Activated T-cell treated with anti-CD3 and anti-CD28 coated beads, Interleukin-2, amount 50 U/mL, for 24 hours (primary cell): Measurements from ENCODE around the gene C1QTNF9.
A peak's percentile ranks its signal among the peaks of the same experiment; 100 is the strongest.
"Not testable (repeated sequence)": the region's sequence is repeated elsewhere in the genome, so short reads cannot be mapped to it uniquely, and the experiment has no call there.

Experiments used
- DNase-seq: peaks from one replicate; pipeline ENCODE4 v3.0.0-alpha.2; 2020
- H3K27ac Mint-ChIP-seq: 2 replicates; pipeline ENCODE4 v1.8.0; 2020; ENCODE audit warnings: mild to moderate bottlenecking, mixed read lengths
- H3K27me3 Mint-ChIP-seq: 2 replicates; pipeline ENCODE4 v1.8.0; 2020; ENCODE audit warnings: mixed read lengths
- H3K36me3 Mint-ChIP-seq: 2 replicates; pipeline ENCODE4 v1.8.0; 2020; ENCODE audit warnings: low read depth, mixed read lengths
- H3K4me1 Mint-ChIP-seq: 2 replicates; pipeline ENCODE4 v1.8.0; 2020; ENCODE audit warnings: low read depth, mixed read lengths
- H3K4me3 Mint-ChIP-seq: 2 replicates; pipeline ENCODE4 v1.8.0; 2020; ENCODE audit warnings: mild to moderate bottlenecking, moderate library complexity, mixed read lengths
- H3K9me3 Mint-ChIP-seq: 2 replicates; pipeline ENCODE4 v1.8.0; 2020; ENCODE audit warnings: mixed read lengths

C1QTNF9 gene

DNA sequence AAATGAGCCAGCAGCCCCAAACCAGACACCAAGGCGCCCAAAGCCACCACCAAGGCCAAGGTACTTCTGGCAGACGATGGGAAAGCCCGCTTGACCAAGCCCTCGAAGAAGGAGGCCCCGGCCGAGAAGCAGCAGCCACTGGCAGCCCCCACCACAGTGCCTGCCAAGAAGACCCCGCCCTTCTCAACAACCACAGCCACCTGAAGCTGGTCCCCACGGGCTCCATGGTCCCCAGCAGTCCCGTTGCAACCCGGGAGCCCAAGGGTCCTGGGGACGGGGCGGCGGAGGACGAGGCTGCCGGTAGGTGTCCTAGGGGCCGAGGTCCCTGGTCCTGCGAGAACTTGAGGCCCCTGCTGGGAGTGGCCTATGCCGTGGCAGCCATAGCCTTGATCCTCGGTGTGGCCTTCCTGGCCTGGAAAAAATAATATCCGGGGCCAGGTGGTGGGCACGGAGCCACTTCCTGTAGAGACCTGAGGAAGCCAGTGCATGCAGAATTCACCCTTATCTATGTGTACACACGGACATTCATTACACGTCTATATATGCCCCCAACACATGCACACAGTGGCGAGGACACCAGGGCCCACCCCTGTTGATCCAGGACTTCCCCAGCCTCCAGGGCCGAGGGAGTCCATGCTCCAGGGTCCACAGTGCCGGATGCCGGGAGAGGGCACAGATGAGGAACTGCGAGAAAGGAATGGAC lies 13.8 kb downstream of the C1QTNF9 start:
- no peaks in the 10 kb centered on the region for H3K4me1 Mint-ChIP-seq
- H3K36me3 Mint-ChIP-seq: no peaks in the 10 kb centered on the region

DNA sequence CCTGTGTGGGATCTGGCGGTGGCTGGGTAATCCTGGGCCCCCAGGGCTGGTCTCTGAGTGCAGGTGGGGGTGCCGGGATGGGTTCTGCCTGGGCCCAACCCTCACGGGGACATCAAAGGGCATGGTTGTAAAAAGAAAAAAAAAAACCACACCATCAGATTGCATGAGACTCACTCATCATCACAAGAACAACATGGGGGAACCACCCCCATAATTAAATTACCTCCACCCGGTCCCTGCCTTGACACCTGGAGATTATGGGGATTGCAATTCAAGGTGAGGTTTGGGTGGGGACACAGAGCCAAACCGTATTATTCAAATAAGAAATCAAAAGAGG lies 14.3 kb downstream of the C1QTNF9 start:
- no peak overlapping the region for H3K4me3 Mint-ChIP-seq
- no peak overlapping the region for H3K27ac Mint-ChIP-seq
- H3K9me3 Mint-ChIP-seq: no peaks in the 10 kb centered on the region
- H3K27me3 Mint-ChIP-seq: peaks cover 31% of the 10 kb centered on the region
- no peaks in the 10 kb centered on the region for H3K4me1 Mint-ChIP-seq
- no peaks in the 10 kb centered on the region for H3K36me3 Mint-ChIP-seq
- DNase-seq: no peak

More for the DNA sequence above, 13.8 kb downstream of the C1QTNF9 start:
- Mint-ChIP-seq H3K27me3 (peaks cover 26% of the 10 kb centered on the region), H3K9me3 (no peaks in the 10 kb centered on the region), H3K4me3 (no peak overlapping the region), H3K27ac (no peak overlapping the region)
- DNase-seq: no peak

DNA sequence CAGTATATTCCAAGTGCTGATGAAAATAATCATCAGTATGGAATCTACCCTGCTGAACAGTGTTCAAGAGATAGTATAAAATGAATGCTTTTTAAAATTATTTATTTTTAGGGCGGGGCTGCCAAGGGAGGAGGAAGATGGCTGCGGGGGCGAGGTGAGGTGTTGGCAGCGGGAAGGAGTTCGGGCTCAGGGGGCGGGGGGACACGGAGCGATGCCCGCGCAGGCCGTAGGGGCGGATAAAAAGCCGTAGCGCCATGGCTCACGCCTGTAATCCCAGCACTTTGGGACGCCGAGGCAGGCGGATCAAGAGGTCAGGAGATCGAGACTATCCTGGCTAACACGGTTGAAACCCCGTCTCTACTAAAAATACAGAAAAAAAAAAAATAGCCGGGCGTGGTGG lies 18.2 kb downstream of the C1QTNF9 start:
- H3K36me3 Mint-ChIP-seq, H3K9me3 Mint-ChIP-seq, H3K27ac Mint-ChIP-seq, H3K4me1 Mint-ChIP-seq, DNase-seq, H3K4me3 Mint-ChIP-seq: not testable (repeated sequence)
- H3K27me3 Mint-ChIP-seq: peaks cover 43% of the 10 kb centered on the region

DNA sequence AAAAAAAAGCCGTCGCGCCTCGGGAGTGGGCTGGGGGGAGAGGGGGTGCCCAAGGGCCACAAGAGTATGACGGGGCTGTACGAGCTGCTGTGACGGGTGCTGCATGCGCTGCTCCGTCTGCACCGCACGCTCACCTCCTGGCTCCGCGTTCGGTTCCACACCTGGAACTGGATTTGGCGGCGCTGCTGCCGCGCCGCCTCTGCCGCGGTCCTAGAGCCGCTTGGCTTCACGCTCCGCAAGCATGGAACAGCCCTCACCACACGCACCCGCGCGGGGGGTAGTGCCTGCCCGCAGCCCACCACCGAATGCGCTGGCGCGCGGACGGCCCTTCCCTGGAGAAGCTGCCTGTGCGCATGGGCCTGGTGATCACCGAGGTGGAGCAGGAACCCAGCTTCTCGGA lies 18.8 kb downstream of the C1QTNF9 start:
- Mint-ChIP-seq H3K27me3 (peaks cover 41% of the 10 kb centered on the region), H3K36me3 (no peaks in the 10 kb centered on the region), H3K4me3 (peak overlapping the region; percentile 15), H3K27ac (no peak overlapping the region), H3K4me1 (peaks cover 4% of the 10 kb centered on the region), H3K9me3 (no peaks in the 10 kb centered on the region)
- DNase-seq: no peak

DNA sequence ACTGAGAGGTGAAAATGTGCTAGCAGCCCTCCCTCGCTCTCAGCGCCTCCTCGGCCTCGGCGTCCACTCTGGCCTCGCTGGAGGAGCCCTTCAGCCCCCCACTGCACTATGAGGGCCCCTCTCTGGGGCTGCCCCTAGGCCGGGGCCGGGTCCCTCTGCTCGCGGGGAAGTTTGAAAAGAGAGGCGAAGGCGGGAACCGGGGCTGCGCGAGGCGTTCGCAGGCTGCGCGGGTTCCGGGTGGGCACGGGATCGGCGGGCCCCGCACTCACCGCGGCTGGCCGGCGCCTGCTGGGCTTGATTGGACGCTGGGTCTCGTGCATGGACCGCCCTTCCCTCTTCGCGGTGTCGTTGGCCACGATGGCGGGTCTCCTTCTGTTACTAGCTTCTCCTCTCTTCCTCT lies 29.3 kb downstream of the C1QTNF9 start:
- no peak overlapping the region for H3K4me3 Mint-ChIP-seq
- no peaks in the 10 kb centered on the region for H3K36me3 Mint-ChIP-seq
- H3K27ac Mint-ChIP-seq: no peak overlapping the region

DNA sequence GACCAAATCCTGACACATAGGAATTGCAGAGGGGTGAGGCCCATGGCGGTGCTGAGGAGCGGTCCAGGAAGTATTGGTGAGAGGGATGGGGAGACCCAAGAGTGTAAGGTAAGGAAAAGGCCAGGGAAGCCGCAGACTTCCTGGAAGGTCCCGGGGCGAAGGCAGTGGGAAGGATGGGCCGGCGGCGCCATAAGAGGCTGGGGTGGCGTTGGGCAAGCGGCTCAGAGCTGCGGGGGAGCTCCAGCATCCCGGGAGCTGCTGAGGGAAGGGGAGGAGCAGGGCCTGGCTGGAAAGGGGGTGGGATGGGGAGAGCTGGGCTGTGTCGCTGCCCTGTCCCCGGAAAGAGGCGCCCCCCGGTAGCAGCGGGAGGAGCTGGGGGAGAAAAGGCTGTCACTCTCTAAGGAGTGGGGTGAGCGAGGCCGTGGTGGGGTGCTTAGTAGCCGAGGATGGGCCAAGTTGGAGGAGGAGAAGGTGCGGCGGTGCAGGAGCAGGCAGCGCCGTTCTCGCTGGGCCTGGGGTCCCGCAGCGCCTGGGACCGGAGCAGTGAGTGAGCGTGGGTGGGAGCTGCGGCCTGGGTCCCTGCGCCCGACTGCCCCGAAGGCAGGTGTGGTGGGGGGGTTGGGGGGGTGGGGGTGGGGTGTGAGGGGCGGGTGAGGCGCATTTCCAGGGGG lies 30.7 kb downstream of the C1QTNF9 start:
- Mint-ChIP-seq H3K27ac (no peak overlapping the region), H3K4me3 (no peak overlapping the region), H3K36me3 (no peaks in the 10 kb centered on the region), H3K4me1 (no peaks in the 10 kb centered on the region), H3K27me3 (peaks cover 3% of the 10 kb centered on the region), H3K9me3 (no peaks in the 10 kb centered on the region)
- DNase-seq: no peak

More for the DNA sequence above, 29.3 kb downstream of the C1QTNF9 start:
- Mint-ChIP-seq H3K4me1 (no peaks in the 10 kb centered on the region), H3K9me3 (no peaks in the 10 kb centered on the region), H3K27me3 (peaks cover 8% of the 10 kb centered on the region)
- DNase-seq: no peak

DNA sequence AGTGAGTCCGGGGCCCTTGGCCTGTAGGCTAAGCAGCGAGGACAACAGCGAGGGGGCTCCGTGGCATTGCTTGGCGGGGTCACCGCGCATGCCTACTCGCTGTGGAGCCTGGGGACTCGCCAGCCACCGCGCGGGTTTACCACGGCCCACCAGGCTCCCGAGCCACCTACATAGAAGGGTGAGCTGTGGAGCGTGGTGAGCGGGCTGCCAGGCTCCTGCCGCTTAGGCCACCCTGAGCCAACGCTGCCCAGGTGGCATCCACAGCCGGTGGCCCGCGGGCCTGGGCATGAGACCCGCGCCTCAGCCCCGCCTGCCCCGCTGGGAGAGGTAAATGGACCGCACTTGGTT lies 31.2 kb downstream of the C1QTNF9 start:
- Mint-ChIP-seq H3K4me3 (no peak overlapping the region), H3K36me3 (no peaks in the 10 kb centered on the region), H3K4me1 (no peaks in the 10 kb centered on the region), H3K27ac (no peak overlapping the region), H3K9me3 (no peaks in the 10 kb centered on the region), H3K27me3 (peaks cover 3% of the 10 kb centered on the region)
- DNase-seq: no peak

DNA sequence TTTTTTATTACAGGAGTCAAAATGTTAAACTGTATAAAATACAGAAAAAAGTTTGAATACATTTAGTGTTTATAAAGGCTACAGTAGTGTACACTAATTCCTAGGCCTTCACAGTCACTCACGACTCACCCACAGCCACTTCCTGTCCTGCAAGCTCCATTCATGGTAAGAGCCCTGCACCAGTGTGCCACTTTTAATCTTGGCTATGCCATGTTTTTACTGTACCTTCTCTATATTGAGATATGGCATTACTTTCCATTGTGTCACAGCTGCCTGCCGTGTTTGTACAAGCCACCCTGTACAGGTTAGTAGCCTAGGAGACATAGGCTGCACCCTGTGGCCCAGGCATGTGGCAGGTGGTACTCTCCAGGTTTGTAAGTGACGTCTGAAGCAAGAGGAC lies 32.1 kb downstream of the C1QTNF9 start:
- DNase-seq: no peak
- Mint-ChIP-seq H3K27ac (no peak overlapping the region), H3K36me3 (no peaks in the 10 kb centered on the region), H3K27me3 (peaks cover 3% of the 10 kb centered on the region), H3K4me3 (no peak overlapping the region), H3K4me1 (no peaks in the 10 kb centered on the region), H3K9me3 (no peaks in the 10 kb centered on the region)

DNA sequence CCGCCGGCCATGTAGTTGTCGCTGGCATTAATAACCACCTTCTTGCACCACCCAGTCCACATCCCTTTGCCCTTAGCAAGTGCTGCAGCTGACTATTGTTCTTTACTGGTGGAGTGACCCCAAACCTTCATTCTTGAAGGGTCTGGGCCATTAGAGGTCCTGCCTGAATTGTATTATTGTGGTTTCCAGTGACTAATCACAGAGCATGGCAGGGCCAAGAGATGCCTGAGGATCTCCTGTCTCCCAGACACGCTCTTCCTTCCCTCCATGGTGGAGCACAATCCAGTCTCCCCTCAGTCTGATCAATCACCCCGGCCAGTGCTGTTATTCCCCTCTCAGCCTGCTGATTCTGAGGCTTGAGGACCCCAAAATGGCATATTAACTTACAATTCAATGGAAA lies 39.0 kb downstream of the C1QTNF9 start:
- no peaks in the 10 kb centered on the region for H3K9me3 Mint-ChIP-seq
- no peaks in the 10 kb centered on the region for H3K4me1 Mint-ChIP-seq
- no peak for DNase-seq
- no peaks in the 10 kb centered on the region for H3K36me3 Mint-ChIP-seq
- no peaks in the 10 kb centered on the region for H3K27me3 Mint-ChIP-seq
- H3K27ac Mint-ChIP-seq: no peak overlapping the region
- H3K4me3 Mint-ChIP-seq: no peak overlapping the region

DNA sequence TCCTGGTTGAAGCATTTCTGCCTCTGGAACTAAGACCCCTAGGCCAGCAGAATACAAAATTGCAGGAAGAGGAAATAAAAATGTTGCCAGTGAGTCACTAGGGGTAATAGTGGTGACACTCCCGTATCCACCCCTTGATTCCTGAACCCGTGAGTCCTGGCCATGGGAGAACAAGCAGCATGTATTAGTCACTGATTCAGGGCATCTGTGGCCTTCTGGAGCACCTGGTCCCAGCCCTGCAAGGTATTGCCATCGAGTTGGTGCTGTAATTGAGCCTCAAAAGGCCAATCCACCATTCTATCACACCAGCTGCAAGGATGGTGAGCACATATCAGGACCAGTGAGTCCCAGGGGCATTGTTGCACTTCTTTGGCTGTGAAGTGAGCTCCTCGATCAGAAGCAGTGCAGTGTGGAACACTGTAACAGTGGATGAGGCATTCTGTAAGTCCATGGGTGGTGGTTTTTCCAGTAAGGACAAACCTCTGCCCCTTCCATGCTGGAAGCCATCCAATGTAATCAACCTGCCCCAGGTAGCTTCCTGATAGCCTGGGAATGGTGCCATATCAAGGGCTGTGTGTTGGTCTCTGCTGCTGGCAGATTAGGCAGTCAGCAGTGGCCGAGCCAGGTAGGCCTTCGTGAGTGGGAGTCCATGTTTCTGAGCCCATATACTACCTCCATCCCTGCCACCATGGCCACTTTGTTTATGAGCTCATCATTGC lies 39.6 kb downstream of the C1QTNF9 start:
- DNase-seq: no peak
- Mint-ChIP-seq H3K36me3 (no peaks in the 10 kb centered on the region), H3K27me3 (no peaks in the 10 kb centered on the region), H3K9me3 (no peaks in the 10 kb centered on the region), H3K4me3 (no peak overlapping the region), H3K27ac (no peak overlapping the region), H3K4me1 (no peaks in the 10 kb centered on the region)

DNA sequence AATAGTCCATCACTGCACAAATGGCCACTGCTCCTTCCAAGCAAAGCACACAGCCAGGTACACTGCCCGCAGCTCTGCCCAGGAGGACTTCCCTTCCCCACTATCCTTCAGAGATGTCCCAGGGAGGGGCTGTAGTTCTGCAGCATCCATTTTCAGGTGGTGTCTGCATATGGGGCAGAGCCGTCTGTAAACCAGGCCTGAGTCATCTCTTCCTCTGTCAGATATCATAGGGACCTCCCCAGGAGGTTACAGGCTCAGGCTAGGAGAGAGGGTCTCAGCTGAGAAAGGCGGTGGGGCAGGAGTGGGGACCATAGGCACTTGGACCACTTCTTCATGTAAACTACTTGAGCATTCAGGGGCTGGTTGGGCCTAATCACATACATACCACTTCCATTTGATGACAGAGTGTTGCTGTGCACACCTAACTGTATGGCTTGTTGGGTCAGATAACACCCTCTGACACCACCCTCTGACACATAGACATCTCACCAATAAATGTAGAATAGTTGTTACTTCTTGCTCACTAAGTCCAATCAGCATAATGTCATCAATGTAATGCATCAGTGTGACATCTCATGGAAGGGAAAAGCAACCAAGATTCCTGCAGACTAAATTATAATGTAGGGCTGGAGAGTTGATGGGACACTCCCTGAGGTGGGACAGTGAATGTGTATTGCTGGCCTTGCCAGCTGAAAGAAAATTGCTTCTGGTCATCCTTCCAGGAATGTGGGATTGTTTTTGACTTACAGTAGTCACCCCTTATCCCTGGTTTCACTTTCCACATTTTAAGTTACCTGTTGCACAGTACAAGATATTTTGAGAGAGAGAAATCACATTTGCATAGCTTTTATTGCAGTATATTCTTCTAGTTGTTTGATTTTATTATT lies 40.6 kb downstream of the C1QTNF9 start:
- H3K36me3 Mint-ChIP-seq, H3K9me3 Mint-ChIP-seq, H3K27ac Mint-ChIP-seq, H3K27me3 Mint-ChIP-seq, H3K4me1 Mint-ChIP-seq, H3K4me3 Mint-ChIP-seq, DNase-seq: not testable (repeated sequence)

DNA sequence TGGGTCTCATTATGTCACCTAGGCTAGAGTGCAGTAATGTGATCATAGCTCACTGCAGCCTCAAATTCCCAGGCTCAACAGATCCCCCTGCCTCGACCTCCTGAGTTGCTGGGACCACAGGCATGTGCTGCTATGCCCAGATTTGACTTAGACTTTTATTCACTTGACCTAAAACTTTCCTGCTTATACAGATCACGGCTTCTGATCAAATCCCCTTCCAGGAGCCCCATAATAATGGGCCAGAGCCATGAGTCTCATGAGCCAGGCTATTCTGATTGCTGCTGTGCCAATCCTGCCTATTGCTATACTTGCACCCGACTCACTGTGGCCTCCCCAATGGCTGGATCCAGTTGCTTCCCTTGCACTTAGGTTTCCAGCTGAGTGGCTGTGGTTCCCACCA lies 42.0 kb downstream of the C1QTNF9 start:
- Mint-ChIP-seq H3K4me1 (no peaks in the 10 kb centered on the region), H3K4me3 (no peak overlapping the region), H3K27me3 (no peaks in the 10 kb centered on the region), H3K27ac (no peak overlapping the region), H3K9me3 (no peaks in the 10 kb centered on the region), H3K36me3 (no peaks in the 10 kb centered on the region)
- no peak for DNase-seq

DNA sequence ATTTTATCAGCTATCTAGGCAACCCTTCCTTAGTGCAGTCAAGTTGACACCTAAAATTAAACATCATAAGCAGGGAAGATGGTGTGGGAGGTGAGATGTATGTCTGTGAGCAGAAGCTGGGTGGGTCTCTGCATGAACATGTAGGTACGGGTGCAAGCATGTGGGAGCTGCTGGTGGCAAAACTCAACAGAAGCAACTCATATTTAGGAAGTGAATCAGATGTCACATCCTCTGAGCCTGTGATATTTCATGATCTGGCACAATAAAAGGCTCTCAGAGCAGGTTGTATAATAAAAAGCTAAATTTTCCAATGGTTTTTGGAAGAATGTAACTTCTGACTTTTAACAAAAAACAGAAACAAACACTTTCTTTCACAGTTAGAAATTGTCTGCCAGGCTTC lies 44.4 kb downstream of the C1QTNF9 start:
- no peak for DNase-seq
- H3K27me3 Mint-ChIP-seq: no peaks in the 10 kb centered on the region
- no peaks in the 10 kb centered on the region for H3K36me3 Mint-ChIP-seq
- no peak overlapping the region for H3K4me3 Mint-ChIP-seq
- no peaks in the 10 kb centered on the region for H3K4me1 Mint-ChIP-seq
- H3K27ac Mint-ChIP-seq: no peak overlapping the region
- no peaks in the 10 kb centered on the region for H3K9me3 Mint-ChIP-seq

DNA sequence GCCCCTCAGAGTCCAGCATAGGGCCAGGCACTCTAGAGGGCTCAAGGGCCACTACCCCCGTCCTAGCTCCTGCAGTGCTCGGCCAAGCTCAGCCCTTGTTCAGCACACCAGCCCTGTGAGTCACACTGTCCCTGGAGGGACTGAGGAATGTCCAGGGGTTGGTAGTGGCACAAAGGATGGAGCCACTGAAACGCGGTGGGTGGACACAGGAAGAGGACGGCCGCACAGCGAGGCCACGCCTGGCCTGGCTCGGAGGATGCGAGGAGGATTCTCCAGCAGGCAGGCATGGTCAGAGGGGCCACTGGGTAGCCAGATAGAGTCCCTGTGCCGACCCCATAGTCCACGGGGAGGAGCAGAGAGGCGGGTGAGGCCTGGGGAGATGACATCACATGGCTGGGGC lies 45.7 kb downstream of the C1QTNF9 start:
- H3K36me3 Mint-ChIP-seq: no peaks in the 10 kb centered on the region
- H3K4me1 Mint-ChIP-seq: no peaks in the 10 kb centered on the region
- no peak overlapping the region for H3K27ac Mint-ChIP-seq
- no peaks in the 10 kb centered on the region for H3K27me3 Mint-ChIP-seq
- no peaks in the 10 kb centered on the region for H3K9me3 Mint-ChIP-seq
- no peak overlapping the region for H3K4me3 Mint-ChIP-seq
- DNase-seq: no peak
